ENCODE data around the gene BLACAT1.

Gene BLACAT1

GRCh38 chr1:205455581-205456382 is at the start of gene BLACAT1:
BLACAT1 (minus strand) TSS chr1:205456045.
- no peak for DNase-seq (ENCODE audit: low read depth)

DNA sequence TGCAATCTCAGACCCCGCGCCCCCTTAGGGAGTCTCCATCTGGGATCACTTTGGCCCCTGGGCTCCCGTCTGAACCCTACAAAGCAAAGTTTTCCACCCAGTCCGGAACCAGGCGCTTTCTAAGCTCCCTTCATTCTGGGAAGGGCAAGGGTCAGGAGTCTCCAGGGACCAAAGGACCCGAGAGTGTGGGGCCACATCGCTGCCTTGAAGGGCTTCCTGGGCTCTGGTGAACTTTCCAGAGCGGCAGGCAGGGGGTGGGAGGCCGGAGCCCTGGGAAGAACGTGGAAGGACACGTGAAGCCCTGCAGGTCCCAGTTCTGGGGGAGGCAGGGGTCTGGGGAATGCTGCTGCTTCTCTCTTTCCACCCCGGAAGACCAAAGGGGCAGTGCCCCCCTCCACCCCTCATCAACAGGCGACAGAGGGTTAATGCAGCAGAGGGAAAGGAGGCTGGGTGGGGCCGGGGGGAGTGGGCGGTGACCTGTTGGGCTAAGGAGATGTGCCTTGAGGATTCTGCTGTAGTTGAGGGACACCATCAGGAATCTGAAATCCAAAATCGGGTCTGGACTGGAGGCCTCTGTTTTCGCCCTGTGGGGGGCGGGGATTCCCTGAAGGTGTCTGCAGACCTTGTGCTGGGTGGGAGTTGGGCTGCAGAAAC is 49.4 kb upstream of the BLACAT1 start:
- no peak for DNase-seq (ENCODE audit: low read depth)

- no peak for DNase-seq (ENCODE audit: low read depth)
These were observed 48.6 kb upstream of the BLACAT1 start, which contains the start of gene CDK18 for GRCh38 chr1:205504311-205505075. CDK18 (plus strand) TSS chr1:205504669; CDS start chr1:205523168, 18,499 bp downstream.

- no peak for DNase-seq (ENCODE audit: low read depth)
These were observed 47.1 kb upstream of the BLACAT1 start for GRCh38 chr1:205502992-205503391.

DNA sequence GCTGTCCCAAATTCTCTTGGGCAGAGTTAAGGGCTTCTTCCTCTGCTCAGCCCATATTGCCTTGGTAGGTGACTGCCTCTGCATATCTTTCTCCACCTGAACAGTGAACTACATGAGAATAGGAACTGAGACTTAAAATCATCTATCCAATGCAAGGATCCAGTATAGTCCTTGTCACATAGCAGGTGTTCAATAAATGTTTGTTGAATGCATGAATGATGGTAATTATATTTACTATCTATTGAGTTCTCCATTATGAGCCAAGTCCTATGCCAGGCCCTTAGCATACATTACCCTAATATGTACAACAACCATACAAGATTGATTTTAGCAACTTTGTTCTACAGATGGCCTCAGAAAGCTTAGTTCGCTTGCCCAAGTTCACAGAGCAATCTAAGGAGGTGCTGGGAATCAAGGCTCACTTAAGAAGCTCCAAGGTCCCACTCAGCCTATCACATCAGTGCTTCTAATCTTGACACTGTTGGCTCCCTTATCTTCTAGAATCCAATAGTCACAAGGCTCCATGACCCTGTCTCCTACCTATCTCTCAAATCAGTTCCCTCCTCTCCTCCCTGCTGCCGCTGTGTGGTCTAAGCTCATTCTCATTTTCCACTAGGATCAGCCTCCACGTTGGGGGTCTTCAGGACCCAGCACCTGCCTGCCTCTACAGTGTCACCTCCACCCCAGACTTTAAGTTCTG is 46.4 kb upstream of the BLACAT1 start:
- DNase-seq (ENCODE audit: low read depth), result no peak

DNA sequence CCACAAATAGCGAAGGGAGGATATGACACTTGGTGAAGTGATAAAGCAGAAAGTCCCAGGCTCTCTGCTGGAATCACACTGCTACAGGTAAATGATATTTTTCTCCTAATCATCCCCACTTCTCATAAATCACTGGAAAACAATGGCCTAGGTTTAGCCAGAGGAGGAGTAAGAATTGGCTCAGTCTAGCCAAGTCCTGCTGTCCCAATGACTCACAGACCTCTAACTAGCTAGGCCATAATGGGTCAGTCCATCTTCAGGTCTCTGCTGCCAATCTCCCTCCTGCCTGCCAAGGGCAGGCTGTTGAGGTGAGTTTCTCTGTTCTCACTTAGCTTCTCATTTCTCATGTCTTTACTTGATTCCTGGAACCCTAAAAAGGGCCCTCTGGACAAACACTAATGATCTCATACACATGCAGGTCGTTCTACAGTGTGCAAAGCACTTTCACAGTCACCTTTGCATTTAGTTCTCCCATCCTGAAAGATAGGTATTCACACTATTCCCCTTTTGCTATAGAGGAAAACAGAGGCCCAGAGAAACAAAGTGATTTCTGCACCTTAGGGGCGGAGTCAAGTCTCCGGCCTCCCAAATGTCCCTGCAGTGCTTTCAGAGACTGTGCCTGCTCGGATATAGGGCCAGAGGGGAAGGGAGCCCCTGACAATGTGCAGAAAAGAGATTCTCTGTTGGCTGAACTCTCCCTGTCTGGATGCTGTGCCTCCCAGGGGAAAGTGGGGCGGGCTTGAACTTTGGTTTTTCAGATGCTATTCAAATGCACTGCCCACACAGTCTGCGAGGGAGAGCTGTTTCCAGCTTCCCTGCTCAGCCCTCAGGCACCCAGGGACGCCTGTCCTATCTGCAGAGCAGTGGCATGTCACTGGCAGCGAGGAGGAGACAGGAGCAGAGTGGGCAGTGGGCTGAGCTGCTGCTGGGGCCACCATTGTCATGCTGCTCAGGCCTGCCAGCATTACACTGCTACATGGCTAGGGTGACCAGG is 44.7 kb upstream of the BLACAT1 start:
- DNase-seq (ENCODE audit: low read depth), result no peak

DNA sequence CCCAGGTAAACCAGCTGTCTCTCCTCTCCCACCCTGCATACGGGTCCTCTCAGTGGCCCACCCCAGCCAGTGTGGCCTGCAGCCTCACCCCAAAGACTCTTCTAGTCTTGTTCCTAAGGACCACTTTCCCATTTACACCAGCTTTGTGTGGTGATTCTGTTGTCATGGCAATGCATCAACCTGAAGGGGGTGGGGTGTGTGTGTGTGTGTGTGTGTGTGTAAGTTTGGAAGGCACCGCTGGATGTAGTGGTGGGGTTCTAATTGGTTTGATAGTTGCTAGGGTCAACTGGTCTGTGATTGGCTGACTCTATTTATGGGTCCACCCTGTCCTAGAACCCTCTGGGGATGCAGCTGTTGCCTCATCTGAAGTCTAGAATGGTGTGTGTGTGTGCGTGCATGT is 43.9 kb upstream of the BLACAT1 start:
- DNase-seq (ENCODE audit: low read depth), result no peak

DNA sequence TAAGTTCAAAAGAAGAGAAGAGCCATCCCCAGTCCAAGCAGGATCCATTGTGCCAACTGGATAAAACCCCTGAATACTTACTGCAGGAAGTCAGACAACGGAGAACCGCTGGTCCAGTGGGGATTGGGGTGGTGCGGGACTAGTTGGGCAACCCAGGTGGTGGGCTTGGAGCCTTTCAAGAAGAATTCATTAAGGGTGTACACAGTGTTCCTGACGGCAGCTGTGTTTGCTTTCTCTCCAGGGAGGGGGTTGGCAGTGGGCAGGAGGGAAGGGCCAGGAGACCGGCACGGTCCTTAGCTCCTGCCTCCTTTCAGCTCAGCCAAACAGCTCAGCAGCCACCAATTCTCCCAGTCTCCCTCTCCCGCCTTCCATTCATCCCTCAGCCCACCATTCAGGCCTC is 41.5 kb upstream of the BLACAT1 start:
- no peak for DNase-seq (ENCODE audit: low read depth)

DNA sequence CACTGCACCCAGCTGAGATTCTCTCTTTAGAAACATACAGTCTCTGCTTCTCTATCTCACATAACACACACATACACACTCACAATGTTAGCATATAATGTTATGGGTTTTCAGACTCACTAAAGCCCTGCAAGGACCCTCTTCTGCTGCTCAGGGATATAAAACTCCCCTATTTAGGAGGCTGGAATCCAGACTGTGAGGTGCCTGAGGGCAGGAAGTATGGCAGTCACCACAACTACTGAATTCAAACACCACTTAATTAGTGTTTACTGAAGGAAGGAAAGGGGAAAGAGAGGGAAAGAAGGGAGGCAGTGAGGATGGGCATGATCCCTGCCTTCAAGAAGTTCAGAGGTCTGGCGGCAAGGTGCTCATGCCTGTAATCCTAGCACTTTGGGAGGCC is 40.8 kb upstream of the BLACAT1 start:
- DNase-seq (ENCODE audit: low read depth), result no peak

GRCh38 chr1:205495237-205495823 is 39.5 kb upstream of the BLACAT1 start:
- DNase-seq (ENCODE audit: low read depth), result no peak

GRCh38 chr1:205494115-205494514 is 38.3 kb upstream of the BLACAT1 start:
- DNase-seq (ENCODE audit: low read depth), result no peak

DNA sequence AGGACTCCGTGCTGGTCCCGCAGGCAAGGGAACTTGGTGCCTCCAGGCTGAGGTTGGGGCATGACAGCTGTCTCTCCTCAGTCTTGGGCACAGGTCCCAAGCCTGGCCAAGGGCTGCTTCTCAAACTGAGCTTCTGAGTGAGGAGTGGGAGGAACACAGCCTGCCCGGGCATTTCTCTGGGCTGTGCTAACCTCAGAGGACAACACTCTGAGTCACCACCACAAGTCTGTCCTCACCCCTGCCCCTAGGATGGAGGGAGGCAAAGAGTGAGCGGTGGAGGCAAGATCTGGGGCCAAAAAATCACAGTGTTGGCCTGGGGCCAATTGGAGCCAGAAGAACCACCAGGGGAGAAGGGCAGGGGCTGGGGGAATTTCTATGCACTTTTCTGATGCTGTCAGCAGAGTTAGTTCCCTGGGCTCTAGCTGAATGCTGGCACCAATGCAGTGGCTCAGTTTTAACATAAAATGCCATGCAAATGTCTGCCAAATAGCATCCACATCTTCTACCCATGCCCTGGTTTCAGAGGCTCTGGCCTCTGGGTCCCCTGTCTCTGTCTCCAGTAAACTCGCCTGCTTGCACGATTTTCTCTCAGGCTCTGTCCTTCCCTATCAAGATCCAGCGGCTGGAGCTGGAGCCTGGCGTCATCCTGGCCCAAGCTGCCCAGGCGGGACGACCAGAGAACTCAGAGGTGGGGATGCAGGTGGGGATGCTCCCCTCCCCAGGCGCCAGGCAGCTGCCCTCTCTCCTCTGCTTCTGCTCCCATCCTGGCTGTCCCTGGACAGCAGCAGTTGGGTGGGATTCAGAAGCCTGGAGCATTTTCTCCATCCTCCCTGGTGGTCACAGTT is 37.6 kb upstream of the BLACAT1 start:
- no peak for DNase-seq (ENCODE audit: low read depth)

DNA sequence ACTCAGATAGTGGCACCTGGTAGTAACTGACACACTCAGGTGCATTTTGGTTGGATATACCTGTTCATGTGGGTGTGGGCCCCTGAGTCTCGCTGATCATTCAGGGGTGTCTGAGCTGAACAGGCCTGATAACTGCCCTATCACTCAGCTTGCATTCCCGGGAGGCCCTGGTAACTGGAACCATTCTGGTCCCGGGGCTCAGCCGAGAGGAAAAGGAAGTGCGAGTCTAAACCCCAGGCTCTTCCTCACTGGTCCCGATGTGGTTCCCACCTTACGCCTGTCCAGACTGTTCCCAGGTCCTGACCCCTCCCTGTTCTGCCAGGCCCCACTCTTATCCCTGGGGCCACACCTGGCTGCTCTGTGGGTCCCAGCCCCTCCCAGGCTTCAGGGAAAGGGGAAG is 36.9 kb upstream of the BLACAT1 start:
- DNase-seq (ENCODE audit: low read depth), result no peak

- no peak for DNase-seq (ENCODE audit: low read depth)
These were observed 36.4 kb upstream of the BLACAT1 start for GRCh38 chr1:205492201-205492667.

- no peak for DNase-seq (ENCODE audit: low read depth)
These were observed 35.9 kb upstream of the BLACAT1 start for GRCh38 chr1:205491794-205492193.

DNA sequence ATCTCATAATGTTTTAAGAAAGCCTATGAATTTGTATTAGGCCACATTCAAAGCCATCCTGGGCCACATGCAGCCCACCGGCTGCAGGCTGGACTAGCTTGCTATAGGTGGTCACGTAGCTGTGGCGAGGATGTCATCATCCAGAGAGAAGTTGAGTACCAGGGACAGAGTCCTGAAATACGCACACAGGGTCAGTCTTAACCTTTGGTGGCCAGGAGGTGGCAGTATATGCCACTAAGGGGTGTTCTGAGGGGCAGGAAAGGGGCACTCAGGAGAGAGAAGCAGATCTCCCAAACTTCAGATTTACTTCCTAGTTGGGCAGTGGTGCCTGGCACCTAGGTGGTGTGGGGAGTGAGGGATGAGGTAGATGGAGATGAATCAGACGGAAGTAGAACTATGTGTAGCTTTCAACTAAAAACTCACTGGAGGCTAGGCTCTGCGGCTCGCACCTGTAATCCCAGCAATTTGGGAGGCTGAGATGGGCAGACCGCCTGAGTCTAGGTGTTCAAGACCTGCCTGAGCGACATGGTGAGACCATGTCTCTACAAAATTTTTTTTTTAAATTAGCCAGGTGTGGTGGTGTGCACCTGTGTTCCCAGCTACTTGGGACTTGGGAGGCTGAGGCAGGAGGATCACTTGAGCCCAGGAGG is 32.4 kb upstream of the BLACAT1 start:
- peak; percentile 31 for DNase-seq (ENCODE audit: low read depth)

DNA sequence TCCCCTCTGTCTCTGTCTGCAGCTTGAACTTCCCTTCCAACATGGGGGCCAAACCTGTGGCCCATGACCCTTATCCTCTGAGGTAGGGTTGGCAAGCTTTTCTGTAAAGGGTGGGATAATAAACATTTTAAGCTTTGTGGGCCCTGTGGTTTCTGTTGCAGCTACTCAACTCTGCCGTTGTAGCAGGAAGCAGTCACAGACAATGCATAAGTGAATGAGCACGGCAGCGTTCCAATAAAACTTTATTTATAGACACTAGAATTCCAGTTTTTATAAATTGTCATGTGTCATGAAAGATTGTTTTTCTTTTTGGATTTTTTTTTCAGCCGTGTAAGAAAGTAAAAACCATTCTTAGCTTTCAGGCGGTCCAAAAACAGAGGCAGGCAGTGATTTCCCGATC is 30.4 kb upstream of the BLACAT1 start:
- DNase-seq (ENCODE audit: low read depth), result no peak

- DNase-seq (ENCODE audit: low read depth), result peak; percentile 57
These were observed 29.4 kb upstream of the BLACAT1 start for GRCh38 chr1:205484985-205485967.
